Right forelimb (tissue), 1 donor: ENCODE measurements around the gene ARL8A.
"Not testable (repeated sequence)": the region's sequence is repeated elsewhere in the genome, so short reads cannot be mapped to it uniquely, and the experiment has no call there.

ENCODE experiments used
- DNase-seq: peaks from one replicate; pipeline ENCODE4 v3.0.0-alpha.2; 2018

The ARL8A gene

GRCh38 chr1:202156590-202156989, 12.1 kb upstream of the ARL8A start:
- DNase-seq, result peak; percentile 36

DNA sequence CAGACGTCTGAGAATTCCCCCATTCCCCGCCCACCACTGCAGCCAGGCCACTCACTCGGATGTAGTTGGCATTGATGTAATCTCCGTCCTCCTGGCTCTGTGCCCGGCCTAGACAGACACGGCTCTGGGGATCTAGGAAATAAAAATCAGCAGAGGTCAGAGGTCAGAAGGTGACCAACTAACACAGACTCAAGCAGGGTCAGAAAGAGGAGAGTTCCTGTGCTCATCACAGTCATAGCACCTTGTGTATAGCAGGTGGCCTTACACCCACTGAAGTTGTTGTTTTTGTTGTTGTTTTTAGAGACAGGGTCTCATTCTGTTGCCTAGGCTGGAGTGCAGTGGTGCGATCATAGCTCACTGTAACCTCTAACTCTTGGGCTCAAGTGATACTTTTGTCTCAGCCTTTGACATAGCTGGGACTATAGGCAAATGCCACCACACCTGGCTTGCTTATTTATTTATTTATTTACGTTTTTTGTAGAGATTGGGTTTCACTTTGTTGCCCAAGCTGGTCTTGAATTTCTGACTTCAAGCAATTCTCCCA, 11.0 kb upstream of the ARL8A start:
- DNase-seq, result peak; percentile 36

GRCh38 chr1:202154766-202155477, 10.4 kb upstream of the ARL8A start:
- peak; percentile 53 for DNase-seq

DNA sequence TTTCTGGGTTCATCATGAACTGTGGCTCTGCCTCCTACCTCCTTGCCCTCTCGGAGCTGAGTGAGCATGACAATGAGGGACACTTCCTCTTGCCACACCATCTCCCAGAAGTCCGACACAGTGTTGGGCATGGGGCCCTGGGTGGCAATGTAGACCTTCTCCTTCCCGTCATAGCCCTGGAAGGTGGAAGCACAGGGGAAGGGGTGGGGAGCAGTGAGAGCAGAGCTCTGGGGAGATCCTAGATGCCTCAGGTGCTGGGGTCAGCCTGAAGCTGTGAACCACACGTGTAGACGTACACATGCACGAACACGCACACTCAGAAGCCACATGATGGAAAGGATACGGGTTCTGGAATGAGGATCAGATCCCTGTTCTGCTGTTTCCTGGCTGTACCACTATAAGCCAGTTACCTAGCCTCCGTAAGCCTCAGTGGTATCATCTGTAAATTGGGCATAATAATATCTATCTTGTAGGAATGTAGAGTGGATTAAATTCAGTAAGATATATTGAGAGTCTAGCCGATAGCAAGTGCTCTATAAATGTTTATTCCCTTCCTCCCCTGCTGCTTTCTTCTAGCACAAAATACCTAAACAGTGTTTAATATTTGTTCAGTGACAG, 9.7 kb upstream of the ARL8A start:
- no peak for DNase-seq

DNA sequence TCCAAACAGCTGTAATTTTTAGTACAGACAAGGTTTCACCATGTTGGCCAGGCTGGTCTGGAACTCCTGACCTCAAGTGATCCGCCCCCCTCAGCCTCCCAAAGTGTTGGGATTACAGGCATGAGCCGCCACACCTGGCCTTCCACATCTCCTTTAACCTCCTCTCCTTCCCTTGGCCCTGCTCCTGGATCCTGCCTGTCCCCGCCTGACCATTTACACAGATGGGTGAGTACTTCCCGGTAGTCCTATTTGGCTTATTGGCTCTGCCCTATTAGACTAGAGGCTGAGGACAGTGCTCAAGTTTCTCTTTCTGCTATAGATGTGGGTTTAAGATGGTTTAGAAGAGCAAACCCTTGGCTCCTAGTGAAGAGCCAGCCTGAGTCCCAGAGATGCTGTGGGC, 8.7 kb upstream of the ARL8A start:
- DNase-seq, result no peak

GRCh38 chr1:202152399-202152798, 7.9 kb upstream of the ARL8A start:
- no peak for DNase-seq

DNA sequence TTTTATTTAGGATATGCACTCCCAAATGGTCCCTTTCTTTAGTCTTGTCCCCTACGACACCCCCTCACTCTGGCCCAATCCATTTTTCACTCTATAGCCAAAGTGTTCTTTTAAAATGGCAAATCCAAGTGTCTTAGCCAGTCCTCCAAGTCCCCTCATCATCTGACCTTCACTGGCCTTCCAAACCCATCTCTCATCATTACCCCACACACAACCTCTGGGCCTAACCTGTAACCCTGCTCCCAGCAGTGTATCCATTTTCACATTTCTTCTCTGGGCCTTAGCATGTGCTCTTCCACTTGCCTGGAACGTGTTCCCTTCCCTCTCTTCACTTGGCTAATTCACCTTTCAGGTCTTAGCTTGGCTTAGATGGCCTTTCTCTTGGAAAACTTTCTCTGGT, 6.5 kb upstream of the ARL8A start:
- no peak for DNase-seq

GRCh38 chr1:202150602-202151001, 6.1 kb upstream of the ARL8A start:
- no peak for DNase-seq

DNA sequence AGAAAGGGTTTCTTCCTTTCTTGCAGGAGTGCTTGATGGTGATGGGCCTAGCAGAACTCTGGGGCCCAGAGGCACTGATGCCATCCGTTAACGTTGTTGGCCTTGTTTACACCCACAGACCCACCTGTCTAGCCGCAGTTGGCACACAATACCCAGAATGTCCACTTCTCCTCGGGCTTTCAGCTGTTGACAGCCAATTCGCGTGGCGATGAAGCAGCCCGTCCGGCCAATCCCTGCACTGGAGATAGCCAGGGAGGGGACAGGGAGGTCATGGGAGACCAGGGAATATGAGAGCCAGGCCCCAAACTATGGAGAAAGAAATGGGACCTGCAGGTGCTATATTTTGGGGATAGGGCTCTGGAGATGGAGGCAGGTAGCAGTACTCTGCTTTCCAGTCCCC, 5.7 kb upstream of the ARL8A start:
- DNase-seq, result no peak

DNA sequence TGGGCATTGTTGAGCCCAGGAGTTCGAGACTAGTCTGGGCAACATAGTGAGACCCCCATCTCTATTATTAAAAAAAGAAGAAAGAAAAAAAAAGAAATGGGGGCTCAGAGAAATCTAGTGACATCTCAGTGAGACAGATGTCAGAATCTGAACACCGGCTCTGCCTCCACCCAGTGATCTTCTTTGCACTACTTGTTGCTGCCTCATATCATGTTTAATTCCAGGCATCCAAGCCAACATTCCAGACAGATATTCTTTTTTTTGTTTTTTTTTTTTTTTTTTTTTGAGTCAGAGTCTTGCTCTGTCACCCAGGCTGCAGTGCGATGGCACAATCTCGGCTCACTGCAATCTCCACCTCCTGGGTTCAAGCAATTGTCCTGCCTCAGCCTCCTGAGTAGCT, 5.0 kb upstream of the ARL8A start:
- no peak for DNase-seq

DNA sequence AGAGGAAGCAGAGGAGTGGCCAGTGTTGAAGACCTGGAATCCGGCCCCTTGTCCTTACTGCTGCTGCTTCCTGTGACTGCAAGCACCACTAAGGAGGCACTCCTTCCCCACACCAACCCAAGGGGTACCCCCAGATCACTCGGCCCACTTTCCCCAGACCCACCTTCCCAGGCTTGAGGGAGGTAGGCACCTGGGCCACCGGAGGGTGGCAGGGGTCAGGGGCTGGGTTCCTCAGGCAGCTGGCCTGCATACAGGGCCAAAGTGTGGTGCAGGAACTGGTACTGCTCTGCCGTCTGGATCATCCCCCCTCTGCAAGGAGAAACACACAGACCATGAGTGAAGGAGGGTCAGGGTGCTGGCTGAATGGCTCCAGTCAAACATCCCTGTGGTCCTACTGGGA, 3.9 kb upstream of the ARL8A start:
- DNase-seq, result no peak

- DNase-seq, result no peak
Measured at GRCh38 chr1:202146993-202147392, 2.5 kb upstream of the ARL8A start.

- no peak for DNase-seq
Measured at GRCh38 chr1:202146279-202146678, 1.7 kb upstream of the ARL8A start.

DNA sequence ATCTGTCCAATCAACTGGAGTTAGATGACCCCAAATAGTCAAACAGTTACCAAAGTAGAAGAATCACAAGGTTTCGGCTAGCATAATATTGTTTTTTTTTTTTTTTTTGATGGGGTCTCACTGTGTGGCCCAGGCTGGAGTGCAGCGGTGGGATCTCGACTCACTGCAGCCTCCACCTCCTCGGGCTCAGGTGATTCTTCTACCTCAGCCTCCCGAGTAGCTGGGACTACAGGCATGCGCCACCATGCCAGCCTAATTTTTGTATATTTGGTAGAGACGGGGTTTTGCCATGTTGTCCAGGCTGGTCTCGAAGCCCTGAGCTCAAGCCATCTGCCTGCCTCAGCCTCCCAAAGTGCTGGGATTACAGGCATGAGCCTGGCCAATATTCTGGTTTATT, 1.2 kb upstream of the ARL8A start:
- not testable (repeated sequence) for DNase-seq

GRCh38 chr1:202145068-202145743, 669 bp upstream of the ARL8A start:
- no peak for DNase-seq

GRCh38 chr1:202143768-202144401, 652 bp downstream of the ARL8A start:
- no peak for DNase-seq

DNA sequence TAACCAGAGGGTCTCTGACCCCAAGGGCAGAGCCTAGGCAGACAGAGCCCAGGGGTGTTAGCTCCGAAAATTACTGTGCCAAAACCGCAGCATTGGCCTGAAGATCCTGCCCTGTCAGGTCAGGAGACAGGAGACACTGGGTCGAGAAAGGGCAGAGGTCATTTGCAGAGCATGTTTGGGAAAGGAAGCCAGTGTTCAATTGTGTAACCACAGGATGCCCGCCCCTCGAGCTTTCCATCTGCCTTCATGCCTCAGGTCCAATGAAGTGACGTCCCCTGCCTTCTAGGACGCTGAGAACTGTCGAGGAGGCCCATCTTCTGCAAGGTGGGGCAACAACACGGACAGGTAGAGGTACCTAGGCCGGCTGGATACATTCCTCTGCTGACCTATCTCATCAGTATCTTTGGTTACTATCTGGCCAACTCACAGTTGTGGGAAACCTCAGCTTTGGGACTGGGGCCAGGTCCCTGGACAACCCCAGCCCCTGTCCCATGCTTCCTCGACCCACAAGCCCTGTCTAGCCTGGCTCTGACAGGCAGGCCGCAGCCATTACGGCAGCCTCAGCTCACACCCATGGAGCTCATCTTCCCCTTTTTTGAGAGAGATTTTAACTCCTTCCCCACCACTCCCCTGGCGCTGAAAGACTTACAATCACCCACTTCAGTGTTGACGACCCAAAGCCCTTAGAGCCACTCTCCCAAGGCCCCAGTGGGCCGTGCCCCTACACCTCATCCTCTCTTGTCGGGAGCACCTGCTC, 1.3 kb downstream of the ARL8A start:
- DNase-seq, result no peak

DNA sequence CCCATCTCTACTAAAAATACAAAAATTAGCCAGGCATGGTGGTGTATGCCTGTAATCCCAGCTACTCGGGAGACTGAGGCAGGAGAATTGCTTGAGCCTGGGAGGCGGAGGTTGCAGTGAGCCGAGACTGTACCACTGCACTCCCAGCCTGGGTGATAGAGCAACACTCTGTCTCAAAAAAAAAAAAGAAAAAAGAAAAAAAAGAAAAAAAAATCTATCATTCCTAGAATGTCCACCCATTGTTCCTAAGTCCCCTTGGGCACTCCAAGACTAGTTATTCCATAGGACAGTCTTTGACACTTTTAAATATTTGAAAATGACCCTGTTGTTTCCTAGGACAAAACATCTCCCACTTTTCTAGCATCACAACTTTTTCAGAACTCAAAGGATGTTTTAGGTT, 3.1 kb downstream of the ARL8A start:
- not testable (repeated sequence) for DNase-seq

- no peak for DNase-seq
Measured at GRCh38 chr1:202140833-202141232, 3.7 kb downstream of the ARL8A start.

- DNase-seq, result peak; percentile 65
Measured at GRCh38 chr1:202135221-202135721, 9.3 kb downstream of the ARL8A start.

- DNase-seq, result no peak
Measured at GRCh38 chr1:202134645-202135172, 9.8 kb downstream of the ARL8A start.

- no peak for DNase-seq
Measured at GRCh38 chr1:202133989-202134388, 10.5 kb downstream of the ARL8A start.
